ENCODE results near the gene MBNL2. TPM values are rescaled to one million over a fixed set of nuclear protein-coding genes. Genes with fewer than 3 reads are reported as not detected.

Gene MBNL2
- total RNA-seq, 1 experiment from 2014 or later, result 74.3 TPM

DNA sequence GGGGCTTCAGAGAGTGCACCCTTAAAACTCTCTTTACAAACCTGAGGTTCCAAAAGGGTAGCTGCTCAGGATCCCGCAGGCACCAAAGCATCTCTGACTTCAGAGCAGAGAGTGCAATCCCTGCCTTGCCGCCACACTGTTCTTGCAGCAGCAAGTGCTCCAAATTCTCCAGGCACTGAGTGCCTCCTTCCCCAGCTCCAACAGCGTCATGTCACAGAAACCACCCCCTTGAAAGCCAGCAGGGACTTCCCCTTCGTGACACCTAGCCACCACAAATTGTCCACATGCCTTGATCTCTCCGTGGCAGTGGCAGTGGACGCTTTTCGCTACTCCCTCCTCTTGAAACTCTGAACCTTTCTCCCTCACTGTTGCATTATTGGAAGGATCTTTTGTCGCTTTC, 39.9 kb downstream of the MBNL2 start:
- no TSS peak for BruUV-seq (replicated peaks)
- no peak overlapping the region for H3K27ac Mint-ChIP-seq (ENCODE audit: low read depth, unreplicated experiment)
- peaks cover 10% of the 10 kb centered on the region for H3K36me3 Mint-ChIP-seq (ENCODE audit: insufficient read depth, unreplicated experiment)
- H3K9me3 Mint-ChIP-seq (ENCODE audit: unreplicated experiment), result no peaks in the 10 kb centered on the region
- no peak overlapping the region for H3K4me3 Mint-ChIP-seq (ENCODE audit: unreplicated experiment)
- peaks cover 54% of the 10 kb centered on the region for H3K4me1 Mint-ChIP-seq (ENCODE audit: insufficient read depth, unreplicated experiment)
- ChIA-PET POLR2A (interaction anchor here (1.2 to 1.3 kb wide), 2 partner anchors 10 to 39 kb away, joined by 3 to 5 read pairs; no protein-coding TSS in a partner anchor), CTCF (interaction anchor here (1.3 to 1.4 kb wide), 2 partner anchors 8 to 89 kb away, joined by 3 to 5 read pairs; no protein-coding TSS in a partner anchor)
- TF ChIP-seq, protein P1, sequence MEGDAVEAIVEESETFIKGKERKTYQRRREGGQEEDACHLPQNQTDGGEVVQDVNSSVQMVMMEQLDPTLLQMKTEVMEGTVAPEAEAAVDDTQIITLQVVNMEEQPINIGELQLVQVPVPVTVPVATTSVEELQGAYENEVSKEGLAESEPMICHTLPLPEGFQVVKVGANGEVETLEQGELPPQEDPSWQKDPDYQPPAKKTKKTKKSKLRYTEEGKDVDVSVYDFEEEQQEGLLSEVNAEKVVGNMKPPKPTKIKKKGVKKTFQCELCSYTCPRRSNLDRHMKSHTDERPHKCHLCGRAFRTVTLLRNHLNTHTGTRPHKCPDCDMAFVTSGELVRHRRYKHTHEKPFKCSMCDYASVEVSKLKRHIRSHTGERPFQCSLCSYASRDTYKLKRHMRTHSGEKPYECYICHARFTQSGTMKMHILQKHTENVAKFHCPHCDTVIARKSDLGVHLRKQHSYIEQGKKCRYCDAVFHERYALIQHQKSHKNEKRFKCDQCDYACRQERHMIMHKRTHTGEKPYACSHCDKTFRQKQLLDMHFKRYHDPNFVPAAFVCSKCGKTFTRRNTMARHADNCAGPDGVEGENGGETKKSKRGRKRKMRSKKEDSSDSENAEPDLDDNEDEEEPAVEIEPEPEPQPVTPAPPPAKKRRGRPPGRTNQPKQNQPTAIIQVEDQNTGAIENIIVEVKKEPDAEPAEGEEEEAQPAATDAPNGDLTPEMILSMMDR (IDR thresholded peaks at IDR 0.05; ENCODE audit: unreplicated experiment), result no peak
- DNase-seq (ENCODE audit: unreplicated experiment), result no peak
- no peaks in the 10 kb centered on the region for H3K27me3 Mint-ChIP-seq (ENCODE audit: insufficient read depth, unreplicated experiment)
- intact Hi-C loops (cut with micrococcal nuclease), result no loop called here

DNA sequence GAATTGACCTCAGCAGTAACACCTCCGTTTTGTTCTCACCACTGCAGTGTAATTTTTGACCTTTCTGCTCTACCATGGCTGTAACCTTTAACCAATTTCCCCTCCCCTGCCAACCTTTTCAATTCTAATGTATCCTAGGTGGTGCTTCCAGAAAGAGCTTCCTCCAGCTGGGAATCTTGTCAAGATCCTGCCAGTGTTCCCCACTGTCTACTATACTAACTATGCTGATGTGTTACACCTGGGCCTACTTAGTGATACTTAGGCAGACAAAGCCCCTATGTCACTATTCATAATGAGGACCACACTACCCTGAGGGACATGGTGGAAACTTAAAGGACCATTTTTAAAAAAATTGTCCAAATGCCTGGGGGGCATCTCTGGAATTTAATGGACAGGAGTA, 41.0 kb downstream of the MBNL2 start:
- no peak for DNase-seq (ENCODE audit: unreplicated experiment)
- no TSS peak for BruUV-seq (replicated peaks)
- ChIA-PET CTCF (interaction anchor here (1.2 to 1.5 kb wide), 2 partner anchors 9 to 38 kb away, joined by 3 to 4 read pairs; no protein-coding TSS in a partner anchor), POLR2A (interaction anchor here (0.6 to 2.1 kb wide), 3 partner anchors 10 to 40 kb away, joined by 3 to 6 read pairs (median 3); no protein-coding TSS in a partner anchor)
- intact Hi-C loops (cut with micrococcal nuclease), result no loop called here
- Mint-ChIP-seq H3K27me3 (ENCODE audit: insufficient read depth, unreplicated experiment) (no peaks in the 10 kb centered on the region), H3K4me1 (ENCODE audit: insufficient read depth, unreplicated experiment) (peaks cover 43% of the 10 kb centered on the region), H3K27ac (ENCODE audit: low read depth, unreplicated experiment) (no peak overlapping the region), H3K9me3 (ENCODE audit: unreplicated experiment) (no peaks in the 10 kb centered on the region), H3K36me3 (ENCODE audit: insufficient read depth, unreplicated experiment) (peaks cover 15% of the 10 kb centered on the region), H3K4me3 (ENCODE audit: unreplicated experiment) (no peak overlapping the region)
- TF ChIP-seq, protein P1 (IDR thresholded peaks at IDR 0.05; ENCODE audit: unreplicated experiment), result no peak

DNA sequence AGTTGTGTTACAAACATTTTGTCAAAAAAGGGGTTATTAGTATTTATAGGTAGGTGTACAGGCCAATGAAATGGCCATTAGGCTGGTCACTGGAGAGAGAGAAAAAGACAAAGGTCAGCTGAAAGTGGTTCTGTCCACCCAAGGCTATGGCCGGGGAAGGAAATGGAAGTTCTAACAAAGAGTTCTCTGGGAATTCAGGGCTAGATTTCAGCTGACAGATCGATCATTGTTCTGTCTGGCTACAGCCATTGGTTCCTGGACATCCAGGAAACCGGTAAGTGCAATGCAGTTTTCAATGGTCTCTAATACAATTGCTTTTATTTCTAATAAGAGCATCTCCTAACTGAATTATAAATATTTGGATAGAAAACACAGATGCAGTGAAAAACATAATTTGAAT, 42.5 kb downstream of the MBNL2 start:
- POLR2A ChIA-PET, result interaction anchor here (1.0 to 10.6 kb wide), 5 partner anchors 9 to 40 kb away, joined by 3 to 211 read pairs (median 6); partner anchors contain the start of gene MBNL2
- CTCF ChIA-PET, result interaction anchor here (0.6 to 1.7 kb wide), 3 partner anchors 9 to 1780 kb away, joined by 3 to 6 read pairs (median 3); no protein-coding TSS in a partner anchor
- BruUV-seq (replicated peaks), result no TSS peak
- Mint-ChIP-seq H3K36me3 (ENCODE audit: insufficient read depth, unreplicated experiment) (peaks cover 21% of the 10 kb centered on the region), H3K4me1 (ENCODE audit: insufficient read depth, unreplicated experiment) (peaks cover 36% of the 10 kb centered on the region), H3K27me3 (ENCODE audit: insufficient read depth, unreplicated experiment) (no peaks in the 10 kb centered on the region), H3K9me3 (ENCODE audit: unreplicated experiment) (no peaks in the 10 kb centered on the region), H3K4me3 (ENCODE audit: unreplicated experiment) (no peak overlapping the region), H3K27ac (ENCODE audit: low read depth, unreplicated experiment) (no peak overlapping the region)
- intact Hi-C loops (cut with micrococcal nuclease), result no loop called here
- TF ChIP-seq, protein P1 (IDR thresholded peaks at IDR 0.05; ENCODE audit: unreplicated experiment), result no peak
- DNase-seq (ENCODE audit: unreplicated experiment), result no peak

DNA sequence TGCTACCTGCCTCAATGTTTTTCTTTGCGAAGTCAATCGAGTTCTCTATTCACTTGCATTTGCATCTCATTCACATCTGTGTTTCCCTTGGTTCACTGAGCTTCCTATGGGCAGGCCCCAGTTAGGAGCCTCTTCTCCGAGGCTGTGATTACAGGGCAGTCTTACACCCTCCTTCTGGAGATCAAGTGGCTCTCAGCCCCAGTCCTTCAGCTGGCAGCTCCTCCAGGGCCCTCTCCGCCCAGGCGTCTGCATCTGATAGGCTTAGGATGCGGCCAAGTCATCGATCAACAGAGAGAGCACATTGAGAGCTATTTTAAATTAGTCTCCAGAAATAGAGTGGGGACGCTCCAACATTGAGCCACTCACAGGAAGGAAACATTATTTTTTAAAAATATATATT, 44.2 kb downstream of the MBNL2 start:
- H3K36me3 Mint-ChIP-seq (ENCODE audit: insufficient read depth, unreplicated experiment), result peaks cover 22% of the 10 kb centered on the region

More for the DNA sequence above, 44.2 kb downstream of the MBNL2 start:
- H3K4me3 Mint-ChIP-seq (ENCODE audit: unreplicated experiment), result no peak overlapping the region
- H3K9me3 Mint-ChIP-seq (ENCODE audit: unreplicated experiment), result no peaks in the 10 kb centered on the region
- ChIA-PET POLR2A (interaction anchor here (3.7 to 10.6 kb wide), 2 partner anchors 11 to 42 kb away, joined by 33 to 211 read pairs; partner anchors contain the start of gene MBNL2), CTCF (interaction anchor here (0.7 to 3.5 kb wide), 3 partner anchors 60 to 156 kb away, joined by 5 to 18 read pairs (median 5); no protein-coding TSS in a partner anchor)
- H3K27ac Mint-ChIP-seq (ENCODE audit: low read depth, unreplicated experiment), result no peak overlapping the region
- TF ChIP-seq, protein P1 (IDR thresholded peaks at IDR 0.05; ENCODE audit: unreplicated experiment), result no peak
- DNase-seq (ENCODE audit: unreplicated experiment), result no peak
- H3K27me3 Mint-ChIP-seq (ENCODE audit: insufficient read depth, unreplicated experiment), result no peaks in the 10 kb centered on the region
- no TSS peak for BruUV-seq (replicated peaks)
- peaks cover 26% of the 10 kb centered on the region for H3K4me1 Mint-ChIP-seq (ENCODE audit: insufficient read depth, unreplicated experiment)
- intact Hi-C loops (cut with micrococcal nuclease), result no loop called here

All from MCF 10A (cell line).